ENCODE data around the gene POLR3K.

Gene POLR3K

DNA sequence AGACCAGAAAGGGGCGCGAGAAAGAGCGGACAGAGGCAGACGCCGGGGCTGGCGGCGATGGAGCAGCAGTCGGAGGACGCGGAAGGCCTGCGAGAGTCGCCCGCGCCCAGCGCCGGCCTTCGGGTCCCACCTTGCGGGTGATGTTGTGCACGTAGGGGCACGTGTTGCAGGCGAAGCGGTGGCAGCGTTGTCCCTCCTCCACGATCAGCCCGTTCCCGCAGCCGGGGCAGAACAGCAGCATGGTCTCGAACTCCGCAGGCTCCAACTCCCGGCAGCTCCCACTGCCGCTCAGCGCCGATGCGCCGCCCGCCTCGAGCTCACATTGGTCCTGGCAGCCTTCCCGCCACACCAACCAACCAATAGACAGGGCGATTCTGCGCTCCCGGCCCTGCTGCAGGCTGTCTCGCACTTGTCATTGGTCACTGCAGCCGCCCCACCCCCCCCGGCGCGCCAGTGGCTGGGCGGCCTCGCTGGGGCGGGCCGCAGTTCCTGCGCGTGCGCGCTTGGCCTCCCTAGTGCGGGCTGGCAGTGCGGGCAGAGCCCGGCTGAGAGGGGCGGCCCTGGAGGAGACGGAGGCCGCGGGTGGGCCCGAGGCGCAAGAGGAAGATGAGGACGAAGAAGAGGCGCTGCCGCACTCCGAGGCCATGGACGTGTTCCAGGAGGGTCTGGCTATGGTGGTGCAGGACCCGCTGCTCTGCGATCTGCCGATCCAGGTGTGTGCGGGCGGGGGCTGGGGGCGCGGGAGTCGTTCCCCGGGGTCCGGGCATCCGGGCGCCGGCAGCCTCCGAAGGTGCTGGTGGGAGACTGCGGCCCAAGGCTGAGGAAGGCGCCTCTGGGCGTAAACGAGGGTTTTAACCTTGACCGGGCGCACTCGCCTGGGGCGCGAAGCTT, at the start of gene POLR3K, which contains the start of gene SNRNP25:
TSS of gene POLR3K (minus strand) at position 263 of the 891 bp plus-strand sequence. CDS start at position 241, 22 bp downstream.
TSS of gene SNRNP25 (plus strand) at position 483 of the 891 bp plus-strand sequence. CDS start at position 672, 189 bp downstream.
- peak; percentile 89 for DNase-seq

- DNase-seq, result no peak
Measured at GRCh38 chr16:102060-102855, 48.9 kb upstream of the POLR3K start.

GRCh38 chr16:101586-101985, 48.2 kb upstream of the POLR3K start:
- no peak for DNase-seq

GRCh38 chr16:100989-101388, 47.6 kb upstream of the POLR3K start:
- no peak for DNase-seq

DNA sequence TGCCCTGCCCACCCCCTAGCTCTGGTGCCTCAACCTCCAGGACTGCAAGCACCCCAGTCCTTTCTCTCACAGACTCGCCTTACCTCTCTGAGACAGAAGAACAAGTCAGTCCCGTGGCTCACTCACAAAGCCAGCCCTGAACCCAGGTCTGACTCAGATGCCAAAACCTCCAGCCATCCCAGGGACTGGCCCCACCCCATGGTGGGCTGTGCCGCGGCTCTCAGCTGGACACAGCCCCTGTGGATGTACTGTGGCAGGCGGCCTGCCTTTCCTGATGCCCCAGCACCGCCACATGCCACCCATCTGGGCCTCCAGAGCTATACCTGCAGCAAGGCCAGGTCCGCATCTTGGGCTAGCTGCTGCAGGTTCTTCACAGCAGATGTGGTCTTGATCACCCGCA, 44.4 kb upstream of the POLR3K start:
- DNase-seq, result no peak

- no peak for DNase-seq
Measured at GRCh38 chr16:96935-97381, 43.5 kb upstream of the POLR3K start.

- DNase-seq, result no peak
Measured at GRCh38 chr16:94918-95265, 41.5 kb upstream of the POLR3K start.

DNA sequence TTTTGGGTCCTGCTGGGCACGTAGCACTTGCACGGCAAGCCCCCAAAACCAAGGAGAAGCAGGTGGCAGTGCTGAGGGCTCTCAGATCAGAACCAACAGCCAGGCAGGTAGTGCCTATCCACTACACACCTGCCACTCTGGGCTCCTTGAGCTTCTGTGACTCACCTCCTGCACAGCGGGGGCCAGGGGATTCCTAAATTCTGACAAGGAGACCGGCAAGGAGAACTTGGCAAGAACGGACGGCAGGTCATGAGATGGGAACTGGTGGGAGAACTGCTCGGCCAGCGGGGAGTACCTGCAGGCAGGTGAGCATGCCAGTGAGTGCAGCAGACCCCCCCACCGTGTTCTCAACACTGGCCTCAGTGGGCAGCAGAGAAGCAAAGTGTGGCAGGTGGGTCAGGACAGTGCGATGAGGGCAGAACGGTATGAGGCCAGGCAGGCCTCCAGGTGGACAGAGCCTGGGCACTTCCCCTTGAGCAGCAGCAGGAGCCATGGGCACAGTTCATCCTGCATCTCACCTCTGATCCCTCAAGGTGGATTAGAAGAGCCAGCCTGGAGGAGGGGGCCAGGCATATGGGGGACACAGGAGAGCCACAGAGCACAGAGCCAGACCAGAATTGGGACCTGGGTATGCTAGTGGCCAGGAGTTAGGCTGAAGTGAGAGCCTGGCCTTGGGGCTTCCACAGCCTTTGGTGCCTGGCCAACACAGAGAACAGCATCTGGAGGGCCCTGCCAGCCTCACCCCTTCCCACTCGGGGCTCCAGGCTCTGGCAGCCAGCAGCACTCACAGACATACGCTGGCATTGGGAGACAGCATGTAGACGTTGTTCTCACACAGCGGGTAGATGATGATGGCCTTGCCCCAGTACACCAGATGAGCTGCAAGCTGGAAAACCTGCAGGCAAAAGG, 39.3 kb upstream of the POLR3K start:
- DNase-seq, result no peak

DNA sequence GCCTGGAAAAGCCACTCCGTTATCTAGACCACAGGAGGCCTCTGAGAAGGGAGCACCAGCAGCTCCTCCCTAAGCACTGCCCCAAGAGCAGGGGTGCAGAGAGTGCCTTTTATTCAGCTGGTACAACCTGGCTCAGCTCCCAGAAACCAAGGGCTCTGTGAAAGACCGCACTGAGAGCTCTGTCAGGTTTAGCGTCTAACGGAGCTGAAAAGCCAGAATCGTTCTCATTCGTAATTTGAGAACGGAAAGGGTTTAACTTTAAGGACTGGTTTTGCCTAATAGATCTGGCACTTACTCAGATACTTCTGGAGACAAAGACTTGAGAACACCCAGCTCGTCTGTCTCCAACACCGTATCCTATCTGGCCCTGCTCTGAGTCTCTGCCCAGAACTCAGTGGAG, 38.1 kb upstream of the POLR3K start:
- DNase-seq, result no peak

DNA sequence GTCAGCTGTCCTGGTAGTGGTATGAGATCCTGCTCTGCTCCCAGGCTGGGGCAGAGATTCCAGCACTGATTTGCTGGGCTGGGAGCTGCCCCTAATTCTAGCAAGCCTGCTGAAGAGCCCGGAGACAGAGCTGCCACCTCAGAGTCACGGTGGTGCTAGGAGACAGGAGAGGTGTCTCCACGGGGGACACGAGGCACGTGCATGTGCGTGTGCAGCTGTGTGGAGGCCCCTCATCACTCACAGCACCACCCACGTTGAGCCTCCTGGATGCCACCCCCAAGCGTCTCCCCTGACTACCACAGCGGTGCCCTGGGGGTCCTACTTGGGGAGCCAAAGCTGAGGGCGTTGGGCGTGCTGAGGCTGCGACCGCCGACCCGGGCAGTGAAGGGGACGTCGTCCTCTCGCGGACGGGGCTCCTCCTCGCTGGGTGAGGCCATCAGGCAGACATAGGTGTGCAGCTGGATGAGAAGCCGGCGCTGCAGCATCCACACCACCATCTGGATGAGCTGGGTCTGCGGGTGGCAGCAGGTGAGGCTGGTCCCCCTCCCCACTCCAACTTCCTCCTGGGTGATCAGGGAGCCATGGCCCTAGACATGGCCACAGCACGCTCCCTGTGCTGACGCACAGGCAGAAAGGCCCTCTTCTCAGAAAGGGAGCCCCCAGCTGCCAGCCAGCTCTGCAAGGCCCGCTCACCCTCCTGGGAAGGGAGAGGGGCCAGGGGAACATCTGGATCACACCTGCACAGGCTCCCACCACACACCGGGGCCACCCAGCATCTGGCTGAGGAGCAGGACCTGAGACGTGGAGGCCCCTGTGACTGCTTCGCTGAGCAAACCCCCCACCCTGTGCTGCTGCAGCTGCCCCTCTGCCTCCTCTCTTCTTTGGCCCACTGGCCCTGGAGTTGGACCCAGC, 36.2 kb upstream of the POLR3K start:
- no peak for DNase-seq

DNA sequence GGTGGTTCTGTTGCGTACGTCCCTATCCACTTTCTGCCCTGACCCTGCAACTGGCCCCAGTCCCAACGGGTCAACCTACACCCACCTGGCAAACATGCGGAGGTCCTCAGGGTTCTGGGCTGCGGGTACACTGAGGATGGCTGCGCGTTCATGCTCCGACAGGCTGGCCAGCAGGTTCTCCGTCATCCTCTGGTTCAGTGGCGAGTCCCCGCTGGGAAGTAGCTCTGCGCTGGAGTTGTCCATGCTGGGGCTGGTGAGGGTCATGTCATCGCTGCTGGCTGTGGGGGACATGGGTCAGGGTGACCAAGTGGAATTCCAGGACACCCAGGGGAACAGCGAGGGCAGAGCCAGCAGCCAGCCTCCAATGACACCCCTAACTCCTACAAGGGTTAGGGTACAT, 35.2 kb upstream of the POLR3K start:
- DNase-seq, result no peak

DNA sequence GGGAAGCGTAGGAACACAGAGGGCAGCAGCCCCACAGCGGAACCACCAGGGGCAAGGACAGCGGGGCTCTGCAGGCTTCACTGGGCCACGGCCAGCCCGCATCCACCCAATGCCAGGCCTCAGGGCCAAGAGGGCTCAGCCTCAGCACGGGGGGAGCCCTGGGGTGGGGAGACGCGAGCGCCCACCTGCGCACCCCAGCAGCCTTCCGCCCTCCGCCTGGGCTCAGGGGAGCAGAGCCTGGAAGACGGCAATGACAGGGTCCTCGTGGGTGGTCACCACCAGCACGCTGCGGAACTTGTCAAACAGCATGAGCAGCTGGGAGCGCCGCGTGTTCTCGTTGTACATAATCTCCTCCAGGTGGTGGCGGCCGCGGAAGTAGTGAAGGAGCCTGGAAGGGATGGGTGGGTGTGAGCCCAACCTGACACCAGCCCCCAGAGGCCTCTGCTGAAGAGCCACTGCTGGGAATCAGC, 33.1 kb upstream of the POLR3K start:
- DNase-seq, result no peak

DNA sequence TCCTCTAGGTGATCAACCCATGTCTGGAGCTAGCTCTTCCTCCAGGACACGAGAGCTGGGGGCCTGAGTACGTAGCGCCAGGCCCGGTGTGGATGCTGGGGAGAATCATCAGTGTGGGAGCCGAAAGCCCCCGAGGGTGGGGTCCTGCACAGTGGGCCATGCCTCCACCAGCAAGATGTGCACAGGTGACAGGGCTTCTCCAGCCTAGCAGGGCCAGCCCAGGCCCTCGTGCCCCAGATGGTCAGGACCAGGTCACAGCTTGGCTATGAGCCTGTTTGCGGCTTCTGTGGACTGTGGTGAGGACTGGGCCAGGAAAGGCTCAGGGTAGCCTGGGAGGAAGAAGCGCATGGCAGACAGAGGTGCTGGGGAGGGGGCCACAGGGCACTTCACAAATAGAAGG, 32.5 kb upstream of the POLR3K start:
- no peak for DNase-seq

DNA sequence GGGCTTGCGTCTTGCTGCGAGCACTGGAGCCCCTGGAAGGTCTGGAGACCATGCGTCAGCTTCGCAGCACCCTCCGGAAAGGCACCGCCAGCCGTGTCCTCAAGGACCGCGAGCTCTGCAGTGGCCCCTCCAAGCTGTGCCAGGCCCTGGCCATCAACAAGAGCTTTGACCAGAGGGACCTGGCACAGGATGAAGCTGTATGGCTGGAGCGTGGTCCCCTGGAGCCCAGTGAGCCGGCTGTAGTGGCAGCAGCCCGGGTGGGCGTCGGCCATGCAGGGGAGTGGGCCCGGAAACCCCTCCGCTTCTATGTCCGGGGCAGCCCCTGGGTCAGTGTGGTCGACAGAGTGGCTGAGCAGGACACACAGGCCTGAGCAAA, 32.0 kb upstream of the POLR3K start:
- no peak for DNase-seq

DNA sequence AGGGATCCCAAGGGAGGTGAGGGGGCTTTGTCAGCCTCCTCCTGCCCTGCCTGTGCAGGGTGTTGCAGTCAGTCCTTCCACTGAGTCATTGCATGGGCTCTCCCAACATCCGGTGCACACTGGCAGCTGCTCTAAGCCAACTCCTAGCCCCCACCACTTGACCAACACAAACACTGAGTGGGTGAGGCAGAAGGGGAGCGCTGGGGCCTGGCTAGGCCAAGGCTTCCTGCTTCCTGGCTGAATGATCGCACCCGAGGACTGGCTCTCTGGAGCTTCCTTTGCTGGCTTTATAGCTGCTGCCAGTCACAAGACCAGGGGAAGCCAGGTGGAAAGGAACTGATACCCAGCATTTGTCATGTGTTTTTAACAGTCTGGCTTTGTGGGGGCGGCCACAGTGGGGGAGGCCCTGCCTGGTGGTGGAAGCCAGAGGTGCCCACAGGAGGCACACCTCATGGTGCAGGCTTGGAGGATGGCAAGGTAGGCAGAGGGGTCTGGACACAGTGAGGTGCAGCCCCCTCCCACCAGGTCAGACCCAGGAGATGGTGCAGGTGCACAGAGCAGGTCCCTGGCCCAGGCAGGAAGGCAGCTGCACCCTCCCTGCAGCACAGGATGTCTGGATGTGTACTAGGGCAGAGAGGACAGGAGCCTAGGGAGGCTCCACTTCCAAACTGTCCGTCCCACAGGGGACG, 31.5 kb upstream of the POLR3K start:
- no peak for DNase-seq

DNA sequence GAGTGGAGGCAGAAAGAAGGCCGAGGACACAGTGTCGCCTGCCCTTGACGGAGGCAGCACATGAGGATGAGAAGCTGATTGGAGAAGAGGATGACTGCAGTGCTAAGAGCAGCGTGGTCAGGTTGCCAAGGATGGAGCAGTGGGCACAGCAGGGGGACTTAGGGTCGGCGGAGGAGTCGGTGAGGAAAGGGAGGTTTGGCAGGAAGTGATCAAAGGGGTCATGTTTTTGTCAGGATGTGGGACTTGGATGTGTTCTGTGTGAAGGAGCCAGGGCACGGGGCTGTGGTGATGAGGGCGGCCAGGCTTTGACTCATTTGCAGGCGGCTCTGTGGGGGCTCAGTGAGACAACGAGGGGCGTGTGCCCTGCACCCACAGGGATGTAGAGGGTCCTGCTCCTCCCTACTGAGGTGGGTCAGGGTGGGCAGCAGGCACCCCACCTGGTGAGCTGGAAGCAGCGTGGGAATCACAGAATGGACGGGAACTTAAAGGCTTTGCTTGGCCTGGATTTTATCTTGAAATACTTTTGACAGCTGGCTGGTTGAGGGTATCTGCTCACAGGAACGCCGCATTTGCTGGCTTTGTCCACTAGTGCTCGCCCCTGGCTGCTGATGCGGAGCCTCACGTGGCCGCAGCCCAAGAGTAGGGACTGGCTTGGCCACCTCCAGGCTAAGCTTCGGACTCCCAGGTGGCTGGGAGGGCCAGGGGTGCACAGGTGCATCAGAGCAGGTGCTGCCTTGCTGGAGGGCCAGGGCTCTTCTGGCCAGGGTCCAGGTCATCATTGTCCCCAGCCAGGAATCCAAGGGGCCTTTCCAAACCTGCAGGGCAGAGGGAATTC, 30.6 kb upstream of the POLR3K start:
- no peak for DNase-seq

GRCh38 chr16:83060-83603, 29.7 kb upstream of the POLR3K start:
- DNase-seq, result no peak

GRCh38 chr16:79151-80054, 26.0 kb upstream of the POLR3K start:
- no peak for DNase-seq
